Breast epithelium (tissue), 3 donors: ENCODE data around the gene CAMTA1.

ENCODE experiments used
- POLR2A ChIP-seq: fragments of 450-650 bp; IDR thresholded peaks from one replicate; pipeline ENCODE4 v1.6.1; 2016; ENCODE audit warnings: antibody characterized with exemption, mild to moderate bottlenecking, moderate library complexity
- POLR2AphosphoS5 ChIP-seq, 3 donors: sonication (generic); formaldehyde crosslinking; IDR thresholded peaks; one replicate each; pipeline ENCODE4 v1.6.1; 2017; ENCODE audit warnings: antibody characterized with exemption in 3 of 3
- TF ChIP-seq, protein P1 (sequence below), 3 donors: fragments of 450-650 bp; IDR thresholded peaks; one replicate each; pipeline ENCODE4 v1.5.1; 2016 to 2017; ENCODE audit warnings: antibody characterized with exemption in 3 of 3, mild to moderate bottlenecking in 3 of 3, moderate library complexity in 3 of 3

DNA sequence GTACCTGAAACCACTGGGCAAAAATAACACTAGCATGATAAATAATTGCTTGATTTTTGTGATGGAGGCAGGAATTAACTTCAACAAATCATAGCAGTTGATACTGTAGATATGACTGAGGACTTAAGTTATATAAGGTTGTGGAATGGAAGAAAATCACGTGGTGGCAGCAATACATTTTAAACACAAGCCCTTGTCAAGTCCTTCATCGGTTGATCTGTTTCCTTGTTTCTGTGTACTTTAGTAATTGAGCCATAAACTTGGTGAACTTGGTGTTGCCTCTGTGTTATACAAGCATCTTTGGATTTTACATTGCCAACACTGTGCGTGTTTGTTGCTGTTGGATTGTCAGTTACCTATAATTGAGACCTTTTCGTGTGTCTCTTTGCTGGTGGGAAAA, 114.4 kb downstream of the CAMTA1 start:
- no peak for TF ChIP-seq POLR2A
- TF ChIP-seq, protein P1, sequence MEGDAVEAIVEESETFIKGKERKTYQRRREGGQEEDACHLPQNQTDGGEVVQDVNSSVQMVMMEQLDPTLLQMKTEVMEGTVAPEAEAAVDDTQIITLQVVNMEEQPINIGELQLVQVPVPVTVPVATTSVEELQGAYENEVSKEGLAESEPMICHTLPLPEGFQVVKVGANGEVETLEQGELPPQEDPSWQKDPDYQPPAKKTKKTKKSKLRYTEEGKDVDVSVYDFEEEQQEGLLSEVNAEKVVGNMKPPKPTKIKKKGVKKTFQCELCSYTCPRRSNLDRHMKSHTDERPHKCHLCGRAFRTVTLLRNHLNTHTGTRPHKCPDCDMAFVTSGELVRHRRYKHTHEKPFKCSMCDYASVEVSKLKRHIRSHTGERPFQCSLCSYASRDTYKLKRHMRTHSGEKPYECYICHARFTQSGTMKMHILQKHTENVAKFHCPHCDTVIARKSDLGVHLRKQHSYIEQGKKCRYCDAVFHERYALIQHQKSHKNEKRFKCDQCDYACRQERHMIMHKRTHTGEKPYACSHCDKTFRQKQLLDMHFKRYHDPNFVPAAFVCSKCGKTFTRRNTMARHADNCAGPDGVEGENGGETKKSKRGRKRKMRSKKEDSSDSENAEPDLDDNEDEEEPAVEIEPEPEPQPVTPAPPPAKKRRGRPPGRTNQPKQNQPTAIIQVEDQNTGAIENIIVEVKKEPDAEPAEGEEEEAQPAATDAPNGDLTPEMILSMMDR (IDR thresholded peaks at IDR 0.05): no peak
- no peak for TF ChIP-seq POLR2AphosphoS5 (IDR thresholded peaks at IDR 0.05)
